HG03159 (cell line): Measurements from ENCODE around the gene TTC4.

Experiments
- ATAC-seq: cut with Tn5 transposase; IDR thresholded peaks from one replicate; pipeline ENCODE4 v1.9.1; 2021; ENCODE audit warnings: mild to moderate bottlenecking, moderate library complexity; ENCODE audit not compliant: unreplicated experiment

The TTC4 gene, protein sequence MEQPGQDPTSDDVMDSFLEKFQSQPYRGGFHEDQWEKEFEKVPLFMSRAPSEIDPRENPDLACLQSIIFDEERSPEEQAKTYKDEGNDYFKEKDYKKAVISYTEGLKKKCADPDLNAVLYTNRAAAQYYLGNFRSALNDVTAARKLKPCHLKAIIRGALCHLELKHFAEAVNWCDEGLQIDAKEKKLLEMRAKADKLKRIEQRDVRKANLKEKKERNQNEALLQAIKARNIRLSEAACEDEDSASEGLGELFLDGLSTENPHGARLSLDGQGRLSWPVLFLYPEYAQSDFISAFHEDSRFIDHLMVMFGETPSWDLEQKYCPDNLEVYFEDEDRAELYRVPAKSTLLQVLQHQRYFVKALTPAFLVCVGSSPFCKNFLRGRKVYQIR

DNA sequence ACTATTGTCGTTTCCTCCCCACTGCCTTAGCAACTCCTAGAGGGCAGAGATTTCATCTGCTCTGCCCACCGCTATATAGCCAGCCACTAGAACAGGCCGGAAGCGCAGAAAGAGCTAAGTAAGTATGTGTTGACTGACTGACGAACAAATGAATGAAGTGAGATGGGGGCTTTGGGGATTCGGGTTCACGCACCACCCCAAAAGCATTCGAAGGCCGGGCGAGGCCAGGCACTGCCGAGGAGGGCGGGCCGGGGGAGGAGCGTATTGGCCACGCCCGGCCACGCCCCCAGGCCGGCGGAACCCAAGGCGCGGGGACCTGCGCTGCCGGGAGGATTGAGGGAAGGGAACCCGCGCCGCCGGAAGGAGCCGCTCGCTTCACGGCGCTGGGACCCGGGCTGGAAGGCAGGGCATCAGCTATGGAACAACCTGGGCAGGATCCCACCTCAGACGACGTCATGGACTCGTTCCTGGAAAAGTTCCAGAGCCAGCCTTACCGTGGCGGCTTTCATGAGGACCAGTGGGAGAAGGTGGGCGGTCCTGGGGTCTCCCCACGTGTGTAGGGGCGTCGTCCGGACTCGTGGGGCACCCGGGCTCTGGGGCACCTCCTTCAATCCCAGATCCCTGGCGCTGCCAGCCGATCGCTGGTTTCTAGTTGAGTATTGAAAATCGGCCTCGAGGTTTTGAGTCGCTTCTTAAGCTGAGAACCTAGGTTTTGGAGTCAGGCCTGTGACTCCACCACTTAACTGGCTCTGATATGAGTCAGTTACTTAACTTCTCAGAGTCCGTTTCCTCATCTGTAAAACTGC lies at the start of gene TTC4:
TTC4 (plus strand) TSS at position 369 of the 806 bp plus-strand sequence; CDS start at position 417, 48 bp downstream.
- ATAC-seq = peak; percentile 96

DNA sequence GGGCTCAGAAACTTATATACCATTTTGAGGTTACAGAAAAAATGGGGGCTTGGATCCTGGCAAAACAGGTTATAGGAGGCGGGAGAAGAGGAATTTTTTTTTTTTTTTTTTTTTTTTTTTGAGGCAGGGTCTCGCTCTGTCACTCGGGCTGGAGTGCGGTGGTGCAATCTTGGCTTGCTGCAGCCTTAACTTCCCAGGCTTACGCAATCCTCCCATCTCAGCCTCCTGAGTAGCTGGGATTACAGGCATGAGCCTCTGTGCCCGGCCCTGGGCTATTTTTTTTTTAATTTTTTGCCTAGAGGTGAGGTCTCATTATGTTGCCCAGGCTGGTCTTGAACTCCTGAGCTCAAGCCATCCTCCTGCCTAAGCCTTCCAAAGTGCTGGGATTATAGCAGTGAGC lies 49.3 kb upstream of the TTC4 start:
- no peak for ATAC-seq

DNA sequence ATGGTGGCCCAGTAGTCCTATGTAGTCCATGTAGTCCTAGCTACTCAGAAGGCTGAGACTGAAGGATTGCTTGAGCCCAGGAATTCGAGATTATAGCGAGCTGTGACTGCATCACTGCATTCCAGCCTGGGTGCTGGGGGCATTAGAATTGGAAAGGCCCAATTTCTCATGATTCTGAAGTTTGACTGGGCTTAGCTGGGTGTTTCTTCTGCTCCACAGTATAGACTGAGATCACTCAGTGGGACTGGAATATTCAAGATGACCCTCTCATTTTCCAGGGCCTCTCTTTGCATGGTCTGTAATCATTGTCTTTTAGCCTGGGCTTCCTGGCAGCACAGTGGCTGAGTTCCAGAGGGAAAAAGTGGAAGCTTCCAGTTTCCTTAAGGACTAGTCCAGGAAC lies 47.9 kb upstream of the TTC4 start:
- no peak for ATAC-seq

DNA sequence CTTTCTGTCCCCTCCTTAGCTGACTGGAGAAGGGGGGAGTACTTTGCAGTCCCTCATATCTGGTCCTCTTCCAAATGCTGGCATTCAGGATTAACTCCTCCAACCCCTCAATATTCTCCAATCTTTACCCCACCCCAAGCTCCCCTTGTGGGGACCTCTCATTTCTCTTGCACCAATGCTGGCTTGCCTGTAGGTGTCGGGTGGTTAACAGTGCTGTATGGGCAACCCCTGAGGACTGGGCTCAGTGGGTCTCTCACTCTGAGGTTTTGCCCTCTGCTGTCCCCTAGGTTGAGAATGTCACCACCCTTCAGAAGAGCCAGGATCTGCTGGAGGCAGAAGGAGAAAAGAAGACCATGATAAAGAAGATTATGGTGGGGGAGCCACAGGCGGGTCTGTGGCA lies 47.1 kb upstream of the TTC4 start:
- no peak for ATAC-seq

DNA sequence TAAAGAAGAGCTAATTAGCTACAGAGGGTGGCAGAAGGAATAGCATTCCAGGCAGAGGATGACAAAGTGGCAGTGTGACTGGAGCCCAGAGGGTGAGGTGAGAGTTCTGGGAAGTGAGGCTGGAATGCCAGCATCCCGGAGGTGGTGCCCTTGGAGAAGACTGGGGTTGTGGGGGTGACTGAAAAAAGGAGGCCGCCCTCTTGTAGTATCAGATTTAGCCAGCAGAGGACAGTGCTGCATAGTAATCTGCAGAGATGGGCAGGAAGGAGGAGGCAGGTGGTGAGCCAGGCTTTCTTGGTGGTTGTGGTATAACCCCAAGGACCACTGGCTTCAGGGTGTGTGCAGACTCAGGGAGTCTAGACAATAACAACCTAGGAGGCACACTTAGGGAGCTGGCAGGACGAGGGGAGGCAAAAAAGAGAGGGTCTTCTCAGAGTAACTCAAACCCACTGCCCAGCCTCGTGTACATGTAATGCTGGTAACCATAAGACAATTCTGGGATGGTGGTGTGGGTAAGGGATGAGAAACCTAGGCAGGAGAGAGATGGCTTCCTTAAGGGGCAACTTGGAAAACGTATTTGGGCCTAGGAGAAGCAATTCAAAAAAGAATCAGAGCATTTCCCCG lies 43.6 kb upstream of the TTC4 start:
- ATAC-seq = peak; percentile 75

DNA sequence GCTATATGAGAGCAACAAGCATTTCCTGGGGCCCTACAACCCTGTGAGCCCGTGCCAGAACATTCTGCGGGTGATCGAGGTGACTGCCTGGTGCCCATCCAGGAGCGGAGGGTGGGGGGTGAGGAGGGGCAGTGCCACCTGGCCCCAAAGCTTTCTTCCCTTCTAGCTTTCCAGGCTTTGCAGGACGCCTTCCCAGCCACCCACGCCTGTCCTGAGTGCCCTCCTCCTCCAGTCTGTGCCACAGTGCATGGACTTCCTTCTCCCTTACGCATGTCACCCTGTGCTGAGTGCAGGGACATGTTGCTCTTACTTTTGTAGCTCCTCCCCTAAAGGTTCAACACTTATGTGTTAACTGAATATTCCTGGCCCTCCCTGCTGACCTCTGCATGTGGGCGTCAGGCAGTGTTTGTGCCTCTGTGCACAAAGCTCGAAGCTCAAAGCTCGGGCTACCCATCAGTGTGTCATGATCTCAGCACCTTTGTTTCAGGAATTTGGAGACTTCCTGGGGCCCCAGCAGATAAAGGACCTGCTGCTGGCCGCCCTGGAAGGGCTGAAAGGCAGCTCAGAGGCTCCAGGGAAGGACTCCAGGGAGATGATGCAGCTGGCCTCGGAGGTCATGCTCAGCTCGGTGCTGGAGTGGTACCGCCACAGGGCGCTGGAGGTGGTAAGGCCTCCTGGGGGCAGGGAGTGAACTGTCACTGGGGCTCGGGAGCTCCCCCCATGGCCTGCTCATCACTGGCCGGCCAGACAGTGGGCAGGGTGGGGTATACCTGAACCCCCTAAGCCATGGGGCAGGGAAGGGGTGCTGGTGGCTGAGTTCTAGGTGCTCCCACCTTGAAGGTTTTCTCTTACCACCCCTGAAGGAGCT lies 36.7 kb upstream of the TTC4 start:
- no peak for ATAC-seq

DNA sequence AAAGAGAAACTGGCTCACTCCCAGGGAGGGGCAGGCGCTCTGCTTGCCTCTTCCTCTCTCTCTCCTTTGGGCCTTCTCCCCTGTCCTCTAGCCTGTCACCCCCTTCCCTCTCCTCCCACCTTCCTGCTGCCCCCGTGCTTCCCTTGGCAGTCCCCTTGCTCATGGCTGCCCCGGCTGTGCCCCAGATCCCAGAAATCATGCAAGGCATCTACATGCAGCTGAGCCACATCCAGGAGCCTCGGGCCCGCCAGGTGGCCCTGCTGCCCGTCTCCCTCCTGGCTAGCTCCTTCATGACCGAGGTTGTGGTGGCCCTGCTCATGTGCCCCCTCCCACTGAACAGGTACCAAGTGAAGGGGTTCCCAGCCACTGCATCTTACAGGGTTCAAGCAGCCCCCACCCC lies 36.0 kb upstream of the TTC4 start:
- no peak for ATAC-seq

DNA sequence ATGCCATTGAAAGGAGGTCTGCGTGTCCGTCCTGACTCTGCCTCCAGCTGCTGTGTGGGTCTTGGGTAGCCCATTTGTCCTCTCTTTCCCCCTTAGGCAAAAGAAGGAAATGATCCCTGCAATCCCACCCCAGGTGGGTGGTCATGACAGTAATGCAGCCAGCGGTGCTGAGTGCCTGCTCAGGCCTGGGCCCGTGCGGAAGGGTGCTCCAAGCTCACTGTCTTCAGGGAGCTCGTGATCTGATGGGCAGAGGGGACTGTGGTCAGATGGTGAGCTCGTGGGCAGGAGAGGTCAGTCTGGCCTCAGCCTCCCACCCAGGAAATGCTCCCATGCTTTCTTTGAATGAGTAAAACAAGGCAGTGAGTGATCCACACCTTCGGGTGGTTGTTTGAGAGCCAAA lies 35.3 kb upstream of the TTC4 start:
- no peak for ATAC-seq

DNA sequence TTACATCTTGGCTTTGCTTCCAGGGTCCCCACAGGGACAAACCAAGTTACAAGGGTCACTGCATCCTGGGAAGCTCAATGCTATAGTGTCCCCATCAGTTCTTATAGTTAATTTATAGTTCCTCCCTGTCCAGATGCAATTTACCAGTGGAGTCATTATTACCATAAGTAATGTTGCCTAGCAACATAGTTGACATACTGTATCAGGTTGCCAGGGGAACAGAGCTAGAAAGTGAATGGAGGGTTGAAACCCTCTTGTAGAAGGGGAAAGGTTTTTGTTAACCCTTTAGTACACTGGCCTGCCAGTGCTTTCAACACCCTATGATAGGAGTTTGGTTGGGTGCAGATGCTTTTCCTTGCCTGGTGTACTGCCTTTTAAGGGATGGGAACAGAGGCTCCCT lies 34.3 kb upstream of the TTC4 start:
- no peak for ATAC-seq

DNA sequence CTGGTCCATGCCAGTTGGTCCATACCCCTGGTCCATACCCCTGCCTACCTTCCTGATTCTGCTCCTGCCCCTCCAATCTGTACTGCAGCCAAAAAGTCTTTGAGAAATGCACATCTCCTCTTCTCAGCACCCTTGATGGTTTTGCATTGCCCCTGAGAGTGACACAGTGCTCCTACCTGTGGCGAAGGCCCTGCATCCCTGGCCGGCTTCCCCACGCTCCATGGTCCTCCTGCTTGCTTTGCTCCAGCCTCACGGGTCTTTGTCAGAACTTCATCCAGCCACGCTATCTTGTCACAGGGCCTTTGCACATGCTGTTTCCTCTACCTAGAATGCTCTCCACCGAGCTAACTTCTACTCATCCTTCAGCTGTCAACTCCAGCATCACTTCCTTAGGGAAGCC lies 32.2 kb upstream of the TTC4 start:
- ATAC-seq = no peak

DNA sequence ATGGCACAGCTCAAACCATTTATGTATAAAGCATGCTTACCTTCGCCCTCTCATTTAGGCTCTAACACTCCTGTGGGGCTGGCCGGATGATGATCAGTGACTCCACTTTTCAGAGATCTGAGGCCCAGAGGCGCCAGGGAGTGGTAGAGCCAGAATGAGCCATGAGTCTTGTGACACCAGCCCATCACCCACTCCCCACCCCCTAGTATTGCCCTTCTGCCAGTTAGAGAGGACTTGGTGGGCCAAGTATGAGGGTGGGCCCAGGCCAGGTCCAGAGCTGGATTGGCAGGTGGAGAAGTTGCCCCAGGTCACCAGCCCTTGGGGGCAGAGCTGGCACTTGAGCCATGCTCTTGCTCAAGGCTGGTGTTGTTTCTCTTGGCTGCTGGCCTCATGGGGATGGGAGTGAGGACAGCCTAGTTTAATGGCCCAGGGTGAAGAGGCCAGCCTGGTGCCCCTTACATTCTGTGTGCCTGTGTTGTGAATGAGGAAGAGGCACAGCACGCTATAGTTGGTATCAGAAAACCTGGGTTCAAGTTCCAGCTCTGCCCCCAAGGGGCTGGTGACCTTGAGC lies 30.2 kb upstream of the TTC4 start:
- ATAC-seq = no peak

DNA sequence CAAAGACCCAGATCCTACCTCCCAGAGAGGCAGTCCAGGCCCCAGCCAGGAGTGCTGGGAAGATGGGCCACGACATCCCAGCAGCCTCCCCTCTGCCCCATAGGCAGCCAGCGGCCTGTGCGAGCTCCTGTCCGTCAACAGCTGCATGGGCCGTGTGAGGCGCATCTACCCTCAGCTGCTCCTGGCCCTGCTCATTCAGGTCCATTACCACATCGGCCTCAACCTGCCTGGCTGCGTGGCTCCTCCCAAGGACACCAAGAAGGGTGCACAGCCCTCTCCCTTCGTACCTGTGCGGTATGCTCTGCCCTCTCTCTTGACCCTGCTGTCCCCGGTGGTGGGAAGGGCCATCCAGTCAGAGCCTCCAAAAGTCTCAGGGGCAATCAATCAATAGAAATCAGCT lies 29.5 kb upstream of the TTC4 start:
- no peak for ATAC-seq

DNA sequence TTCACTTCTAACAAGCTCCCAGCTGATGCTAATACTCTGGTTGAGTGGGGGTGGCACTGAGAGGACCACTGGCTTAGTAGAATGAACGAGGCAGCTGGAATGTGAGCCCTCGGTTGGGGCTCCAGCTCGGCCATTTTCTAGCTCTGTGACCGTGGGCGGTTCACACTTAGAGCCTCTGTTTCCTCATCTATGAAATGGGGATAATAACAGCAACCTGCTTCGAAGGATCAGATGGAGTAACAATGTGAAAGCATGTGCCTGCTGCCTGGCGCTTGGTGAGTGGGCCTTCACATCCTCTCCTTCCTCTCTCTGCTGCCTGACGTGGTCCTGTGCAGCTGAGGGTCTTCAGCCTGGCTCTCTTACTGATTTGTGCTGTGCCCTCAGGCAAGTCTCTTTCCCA lies 20.9 kb upstream of the TTC4 start:
- no peak for ATAC-seq

DNA sequence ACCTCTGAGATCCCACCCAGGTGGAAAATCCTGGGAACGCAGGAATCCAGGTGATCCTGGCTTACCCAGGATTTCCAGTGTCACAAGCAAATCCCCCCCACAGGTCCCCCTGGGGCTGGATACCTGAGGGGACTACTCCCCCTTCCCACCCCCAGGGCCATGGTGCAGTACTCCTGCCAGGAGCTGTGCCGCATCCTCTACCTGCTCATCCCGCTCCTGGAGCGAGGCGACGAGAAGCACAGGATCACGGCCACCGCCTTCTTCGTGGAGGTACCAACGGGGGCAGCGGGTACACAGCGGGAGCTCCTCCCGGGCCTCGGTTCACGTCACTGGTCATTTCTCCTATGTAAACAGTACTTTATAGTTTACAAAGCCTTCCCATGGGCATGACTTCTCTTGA lies 20.4 kb upstream of the TTC4 start:
- no peak for ATAC-seq

DNA sequence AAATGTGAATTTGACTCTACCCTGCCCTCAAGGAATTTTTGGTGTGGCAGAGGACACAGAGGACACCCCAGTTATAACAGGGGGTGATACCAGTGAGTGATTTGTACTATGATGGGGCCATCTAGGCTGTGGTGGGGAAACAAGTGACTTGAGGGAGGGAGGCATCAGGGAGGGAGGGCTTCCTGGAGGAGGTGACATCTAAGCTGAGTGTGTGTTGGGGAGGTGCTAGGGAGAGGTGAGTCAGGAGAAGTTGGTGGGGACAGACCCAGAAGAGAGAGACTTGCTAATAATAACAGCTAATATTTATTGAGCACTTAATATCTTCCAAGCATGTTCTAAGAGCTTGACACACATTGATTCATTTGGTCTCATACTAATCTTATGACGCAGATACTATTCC lies 19.9 kb upstream of the TTC4 start:
- ATAC-seq = no peak

DNA sequence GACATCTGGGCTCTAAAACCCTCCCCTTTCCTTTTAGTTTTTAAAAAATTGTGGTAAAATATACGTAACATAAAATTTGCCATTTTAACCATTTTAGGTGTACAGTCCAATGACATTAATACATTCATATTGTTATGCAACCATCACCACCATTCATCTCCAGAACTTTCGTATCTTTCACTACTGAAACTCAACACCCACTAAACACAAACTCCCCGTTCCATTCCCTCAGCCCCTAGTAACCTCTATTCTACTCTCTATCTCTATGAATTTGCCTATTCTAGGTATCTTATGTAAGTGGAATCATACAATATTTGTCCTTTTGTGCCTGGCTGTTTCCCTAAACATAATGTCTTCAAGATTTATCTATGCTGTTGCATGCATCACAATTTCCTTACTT lies 19.4 kb upstream of the TTC4 start:
- ATAC-seq = no peak

DNA sequence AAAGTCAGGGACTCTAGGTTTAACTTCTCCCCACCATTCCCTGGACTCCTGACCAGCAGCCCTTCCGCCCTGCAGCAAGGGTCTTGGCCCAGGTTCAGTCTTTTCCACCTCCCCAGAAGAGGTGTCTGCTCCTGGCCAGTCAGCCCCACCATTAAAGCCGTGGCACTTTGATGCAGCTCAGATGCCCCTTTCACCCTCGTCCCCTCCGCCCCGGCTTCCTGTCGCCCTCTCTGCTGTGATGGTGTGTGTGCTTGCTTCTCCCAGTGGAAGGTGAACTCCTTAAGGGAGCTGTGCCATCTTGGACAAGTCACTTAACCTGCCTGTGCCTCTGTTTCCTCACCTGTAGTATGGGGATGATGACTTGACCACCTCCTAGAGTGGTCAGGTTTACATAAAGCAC lies 17.8 kb upstream of the TTC4 start:
- ATAC-seq = no peak

DNA sequence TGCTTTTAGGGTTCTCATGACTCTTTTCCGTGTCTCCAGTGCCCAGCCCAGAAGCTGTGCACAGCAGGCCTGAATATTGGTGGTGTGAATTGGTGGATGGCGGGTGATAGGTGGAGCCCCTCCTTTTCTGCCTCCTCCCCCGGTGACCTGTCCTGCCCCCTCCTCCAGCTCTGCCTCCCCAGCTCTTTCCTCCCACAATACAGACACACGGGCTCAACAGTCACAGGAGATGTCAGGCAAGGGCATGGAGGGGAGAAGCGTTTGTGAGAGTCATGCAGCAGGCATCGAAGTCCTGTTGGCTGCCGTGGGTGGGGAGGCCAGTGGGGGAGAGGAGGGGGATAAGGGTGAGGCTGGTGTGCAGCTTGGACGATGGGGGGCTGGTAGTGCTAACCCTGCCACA lies 17.3 kb upstream of the TTC4 start:
- no peak for ATAC-seq

DNA sequence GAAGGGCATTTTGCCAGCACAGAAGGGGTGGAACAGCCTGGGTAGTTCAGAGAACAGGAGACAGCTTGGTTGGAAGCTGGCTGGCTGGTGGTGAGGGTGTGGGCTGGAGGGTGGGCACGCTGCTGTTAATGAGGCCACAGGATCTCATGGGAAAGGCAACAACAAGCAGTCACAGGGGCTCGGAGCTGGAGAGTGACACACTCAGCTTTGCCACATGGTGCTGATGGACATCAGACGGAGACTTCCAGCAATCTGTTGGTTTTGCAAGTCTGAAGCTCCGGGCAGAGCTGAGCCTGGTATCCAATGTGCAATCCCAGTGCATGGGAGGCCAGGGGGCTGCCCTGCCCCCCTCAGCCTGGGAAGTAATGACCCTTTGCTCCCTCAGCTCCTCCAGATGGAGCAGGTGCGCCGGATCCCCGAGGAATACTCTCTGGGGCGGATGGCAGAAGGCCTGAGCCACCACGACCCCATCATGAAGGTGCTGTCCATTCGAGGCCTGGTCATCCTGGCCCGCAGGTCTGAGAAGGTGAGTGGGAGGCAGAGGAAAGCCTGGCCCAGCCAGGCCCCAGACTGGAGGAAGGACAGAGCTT lies 15.6 kb upstream of the TTC4 start:
- no peak for ATAC-seq

DNA sequence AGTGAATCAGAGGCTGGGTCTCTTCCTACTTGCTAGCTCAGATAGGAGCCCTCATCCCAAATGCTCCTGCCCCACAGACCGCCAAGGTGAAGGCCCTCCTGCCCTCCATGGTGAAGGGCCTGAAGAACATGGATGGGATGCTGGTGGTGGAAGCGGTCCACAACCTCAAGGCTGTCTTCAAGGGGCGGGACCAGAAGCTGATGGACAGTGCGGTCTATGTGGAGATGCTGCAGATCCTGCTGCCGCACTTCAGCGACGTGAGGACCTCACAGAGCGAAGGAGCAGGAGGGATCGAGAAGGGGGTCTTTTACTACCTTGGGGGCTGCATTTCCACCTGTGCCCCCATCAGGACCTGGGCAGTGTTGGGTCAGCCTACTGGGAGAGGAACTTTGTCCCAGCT lies 14.6 kb upstream of the TTC4 start:
- no peak for ATAC-seq
